ENCODE data around the gene MFAP4. TPM values are rescaled to one million over a fixed set of nuclear protein-coding genes. Genes with fewer than 3 reads are reported as not detected.

MFAP4 gene
- total RNA-seq, 1 experiment from 2014 or later: not detected

GRCh38 chr17:19345486-19346350 lies 41.3 kb downstream of the MFAP4 start:
- H3K4me3 ChIP-seq (ENCODE audit: low read depth, low read length): no peak overlapping the region
- BruUV-seq (replicated peaks): no TSS peak

DNA sequence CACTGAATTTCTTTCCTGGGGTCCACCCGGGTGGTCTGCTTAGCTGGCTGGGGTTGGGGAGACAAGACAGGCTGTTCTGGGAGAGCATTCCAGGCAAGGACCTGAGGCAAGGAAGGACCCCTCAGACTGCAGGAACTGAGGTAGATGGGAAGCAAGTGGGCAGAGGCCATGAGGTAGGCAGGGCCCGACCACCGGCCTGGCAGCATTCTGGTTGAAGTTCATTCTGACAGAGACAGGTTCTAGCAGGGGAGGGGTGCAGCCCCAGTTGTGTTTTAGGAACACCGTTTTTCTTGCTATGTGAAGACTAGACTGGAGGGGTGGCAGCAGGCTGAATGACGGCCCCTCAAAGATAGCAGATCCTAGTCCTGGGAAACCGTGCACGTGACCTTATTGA lies 41.9 kb downstream of the MFAP4 start:
- intact Hi-C loops (cut with micrococcal nuclease; ENCODE audit: unreplicated experiment): no loop called here
- ChIA-PET POLR2A (no interaction called here), CTCF (no interaction called here)
- no peaks in the 10 kb centered on the region for H3K27me3 Mint-ChIP-seq (ENCODE audit: insufficient read depth, unreplicated experiment)
- Histone ChIP-seq H3K4me1 (peaks cover 27% of the 10 kb centered on the region), H3K36me3 (ENCODE audit: control insufficient read depth, insufficient read depth, low read length) (no peaks in the 10 kb centered on the region), H3K9me3 (no peaks in the 10 kb centered on the region), H3K27me3 (replicated peaks; ENCODE audit: control insufficient read depth, insufficient read depth, low read length) (no peaks in the 10 kb centered on the region), H3K4me3 (ENCODE audit: low read depth, low read length) (no peak overlapping the region)
- no peak overlapping the region for H3K27ac Mint-ChIP-seq (ENCODE audit: unreplicated experiment)
- H3K9me3 Mint-ChIP-seq (ENCODE audit: unreplicated experiment): no peaks in the 10 kb centered on the region
- BruUV-seq (replicated peaks): no TSS peak
- H3K4me3 Mint-ChIP-seq (ENCODE audit: unreplicated experiment): no peak overlapping the region
- H3K4me1 Mint-ChIP-seq (ENCODE audit: low read depth, unreplicated experiment): peaks cover 19% of the 10 kb centered on the region
- TF ChIP-seq CTCF (IDR thresholded peaks at IDR 0.05; ENCODE audit: insufficient read depth in 1 of 2, low read depth in 1 of 2, low read length in 1 of 2, severe bottlenecking in 1 of 2, unreplicated experiment in 1 of 2): no peak
- peak in 1 of 2 experiments; percentile 22 for DNase-seq
- peaks cover 18% of the 10 kb centered on the region for H3K36me3 Mint-ChIP-seq (ENCODE audit: insufficient read depth, unreplicated experiment)

More at GRCh38 chr17:19345486-19346350, 41.3 kb downstream of the MFAP4 start:
- H3K9me3 ChIP-seq: no peaks in the 10 kb centered on the region
- Mint-ChIP-seq H3K27me3 (ENCODE audit: insufficient read depth, unreplicated experiment) (no peaks in the 10 kb centered on the region), H3K9me3 (ENCODE audit: unreplicated experiment) (no peaks in the 10 kb centered on the region), H3K4me3 (ENCODE audit: unreplicated experiment) (no peak overlapping the region), H3K27ac (ENCODE audit: unreplicated experiment) (no peak overlapping the region), H3K4me1 (ENCODE audit: low read depth, unreplicated experiment) (peaks cover 19% of the 10 kb centered on the region), H3K36me3 (ENCODE audit: insufficient read depth, unreplicated experiment) (peaks cover 15% of the 10 kb centered on the region)
- H3K4me1 ChIP-seq: peaks cover 27% of the 10 kb centered on the region
- peak in 1 of 2 experiments; percentile 28 for DNase-seq
- no peak for TF ChIP-seq CTCF (IDR thresholded peaks at IDR 0.05; ENCODE audit: insufficient read depth in 1 of 2, low read depth in 1 of 2, low read length in 1 of 2, severe bottlenecking in 1 of 2, unreplicated experiment in 1 of 2)
- ChIA-PET CTCF (interaction anchor here (0.7 to 1.4 kb wide), 2 partner anchors 16 to 17 kb away, joined by 3 to 4 read pairs; partner anchors contain the start of gene B9D1), POLR2A (no interaction called here)
- H3K27me3 ChIP-seq (replicated peaks; ENCODE audit: control insufficient read depth, insufficient read depth, low read length): no peaks in the 10 kb centered on the region
- intact Hi-C loops (cut with micrococcal nuclease; ENCODE audit: unreplicated experiment): no loop called here
- H3K36me3 ChIP-seq (ENCODE audit: control insufficient read depth, insufficient read depth, low read length): no peaks in the 10 kb centered on the region

GRCh38 chr17:19344311-19345066 lies 42.5 kb downstream of the MFAP4 start:
- CTCF ChIA-PET: no interaction called here
- intact Hi-C loops (cut with micrococcal nuclease; ENCODE audit: unreplicated experiment): no loop called here
- H3K36me3 Mint-ChIP-seq (ENCODE audit: insufficient read depth, unreplicated experiment): peaks cover 18% of the 10 kb centered on the region

More at GRCh38 chr17:19344311-19345066, 42.5 kb downstream of the MFAP4 start:
- no peak overlapping the region for H3K4me3 Mint-ChIP-seq (ENCODE audit: unreplicated experiment)
- Histone ChIP-seq H3K9me3 (no peaks in the 10 kb centered on the region), H3K4me3 (ENCODE audit: low read depth, low read length) (no peak overlapping the region), H3K36me3 (ENCODE audit: control insufficient read depth, insufficient read depth, low read length) (no peaks in the 10 kb centered on the region), H3K4me1 (peaks cover 27% of the 10 kb centered on the region), H3K27me3 (replicated peaks; ENCODE audit: control insufficient read depth, insufficient read depth, low read length) (no peaks in the 10 kb centered on the region)
- peak in 1 of 2 experiments; percentile 29 for DNase-seq
- H3K9me3 Mint-ChIP-seq (ENCODE audit: unreplicated experiment): no peaks in the 10 kb centered on the region
- H3K27ac Mint-ChIP-seq (ENCODE audit: unreplicated experiment): no peak overlapping the region
- TF ChIP-seq CTCF (IDR thresholded peaks at IDR 0.05; ENCODE audit: insufficient read depth in 1 of 2, low read depth in 1 of 2, low read length in 1 of 2, severe bottlenecking in 1 of 2, unreplicated experiment in 1 of 2): no peak
- H3K4me1 Mint-ChIP-seq (ENCODE audit: low read depth, unreplicated experiment): peaks cover 19% of the 10 kb centered on the region
- no peaks in the 10 kb centered on the region for H3K27me3 Mint-ChIP-seq (ENCODE audit: insufficient read depth, unreplicated experiment)
- POLR2A ChIA-PET: no interaction called here
- no TSS peak for BruUV-seq (replicated peaks)
